T-helper 22 cell (primary cell): Measurements from ENCODE around the gene INPP5A.
"Not testable (repeated sequence)": the region's sequence is repeated elsewhere in the genome, so short reads cannot be mapped to it uniquely, and the experiment has no call there.

ENCODE experiments used
- DNase-seq: peaks from one replicate; pipeline ENCODE4 v3.0.0-alpha.2; 2020; ENCODE audit warnings: low read depth

The INPP5A gene

DNA sequence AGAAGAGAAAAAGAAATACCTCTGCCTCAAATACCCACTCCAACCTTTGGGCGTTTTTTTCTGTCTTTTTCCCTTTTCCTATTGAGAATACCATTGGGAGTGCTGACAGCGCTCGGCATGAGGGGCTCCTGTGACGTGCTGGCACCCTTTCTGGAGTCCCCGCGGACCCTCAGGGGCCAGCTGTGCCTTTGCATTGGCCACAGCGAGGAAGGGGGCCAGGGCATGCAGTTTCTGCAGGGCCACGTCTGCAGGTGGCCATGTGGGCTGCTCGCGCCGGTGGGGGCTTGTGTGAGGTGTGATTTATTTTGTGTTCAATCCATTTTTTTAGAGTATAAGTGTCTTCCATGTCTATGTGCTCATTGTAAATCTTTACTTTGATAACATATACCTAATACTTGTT lies 57.4 kb downstream of the INPP5A start:
- DNase-seq, result no peak

DNA sequence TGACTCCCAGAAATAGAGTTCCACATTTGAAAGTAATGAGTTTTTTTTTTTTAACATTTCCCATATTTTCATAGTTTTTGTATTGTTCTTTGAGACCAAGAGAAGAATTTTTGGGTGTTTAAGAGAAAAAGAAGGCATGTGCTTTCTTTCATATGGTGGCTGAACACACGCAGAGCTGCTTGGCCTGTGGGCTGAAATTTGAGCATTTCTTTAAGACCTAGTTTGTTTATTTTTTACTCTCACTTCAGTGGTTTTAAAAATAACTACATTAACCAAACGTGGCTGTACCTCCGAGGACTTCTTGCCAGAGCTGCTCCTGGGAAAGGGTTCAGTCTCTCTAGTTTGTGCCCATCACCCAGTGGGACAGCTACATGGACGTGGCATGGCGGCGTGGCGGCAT lies 58.3 kb downstream of the INPP5A start:
- no peak for DNase-seq

GRCh38 chr10:132596742-132597279 lies 59.2 kb downstream of the INPP5A start:
- no peak for DNase-seq

DNA sequence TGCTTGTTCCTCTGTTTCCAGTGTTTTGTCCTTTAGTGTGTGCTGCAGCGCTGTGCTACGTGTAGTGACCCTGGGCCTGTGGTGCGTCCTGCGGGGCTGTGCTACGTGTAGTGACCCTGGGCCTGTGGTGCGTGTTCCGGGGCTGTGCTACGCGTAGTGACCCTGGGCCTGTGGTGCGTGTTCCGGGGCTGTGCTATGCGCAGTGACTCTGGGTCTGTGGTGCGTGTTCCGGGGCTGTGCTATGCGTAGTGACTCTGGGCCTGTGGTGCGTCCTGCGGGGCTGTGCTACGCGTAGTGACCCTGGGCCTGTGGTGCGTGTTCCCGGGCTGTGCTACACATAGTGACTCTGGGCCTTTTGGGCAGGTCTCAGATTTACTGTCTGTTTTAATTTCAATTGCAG lies 60.1 kb downstream of the INPP5A start:
- DNase-seq, result no peak

- not testable (repeated sequence) for DNase-seq
Observed at GRCh38 chr10:132599023-132599618, 61.5 kb downstream of the INPP5A start.

DNA sequence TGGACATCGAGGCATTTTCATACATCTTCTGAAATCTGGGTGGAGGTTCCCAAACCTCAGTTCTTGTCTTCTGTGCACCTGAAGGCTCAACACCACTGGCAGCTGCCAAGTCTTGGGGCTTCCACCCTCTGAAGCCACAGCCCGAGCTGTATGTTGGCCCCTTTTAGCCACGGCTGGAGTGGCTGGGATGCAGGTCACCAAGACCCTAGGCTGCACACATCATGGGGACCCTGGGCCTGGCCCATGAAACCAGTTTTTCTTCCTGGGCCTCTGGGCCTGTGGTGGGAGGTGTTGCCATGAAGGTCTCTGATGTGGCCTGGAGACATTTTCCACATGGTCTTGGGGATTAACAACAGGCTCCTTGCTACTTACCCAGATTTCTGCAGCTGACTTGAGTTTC lies 62.1 kb downstream of the INPP5A start:
- DNase-seq, result no peak

- no peak for DNase-seq
Observed at GRCh38 chr10:132600416-132600815, 62.8 kb downstream of the INPP5A start.

- no peak for DNase-seq
Observed at GRCh38 chr10:132601567-132601966, 64.0 kb downstream of the INPP5A start.

DNA sequence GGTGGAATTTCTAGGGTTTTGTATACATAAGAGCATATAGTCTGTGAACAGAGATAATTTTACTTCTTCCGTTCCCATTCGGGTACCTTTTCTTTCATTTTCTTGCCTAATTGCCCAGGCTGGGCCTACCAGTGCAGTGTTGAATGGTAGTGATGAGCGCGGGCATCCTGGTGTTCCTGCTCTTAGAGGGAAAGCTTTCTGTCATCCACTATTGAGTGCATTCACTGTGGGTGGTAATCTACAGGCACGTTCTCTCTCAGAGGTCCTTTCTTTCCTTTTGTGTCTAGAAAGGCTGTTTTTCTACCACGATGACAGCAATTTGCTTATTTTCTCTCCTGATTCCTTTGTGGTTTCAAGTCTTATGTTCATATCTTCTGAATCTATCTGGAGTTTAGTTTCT lies 65.0 kb downstream of the INPP5A start:
- DNase-seq, result no peak

DNA sequence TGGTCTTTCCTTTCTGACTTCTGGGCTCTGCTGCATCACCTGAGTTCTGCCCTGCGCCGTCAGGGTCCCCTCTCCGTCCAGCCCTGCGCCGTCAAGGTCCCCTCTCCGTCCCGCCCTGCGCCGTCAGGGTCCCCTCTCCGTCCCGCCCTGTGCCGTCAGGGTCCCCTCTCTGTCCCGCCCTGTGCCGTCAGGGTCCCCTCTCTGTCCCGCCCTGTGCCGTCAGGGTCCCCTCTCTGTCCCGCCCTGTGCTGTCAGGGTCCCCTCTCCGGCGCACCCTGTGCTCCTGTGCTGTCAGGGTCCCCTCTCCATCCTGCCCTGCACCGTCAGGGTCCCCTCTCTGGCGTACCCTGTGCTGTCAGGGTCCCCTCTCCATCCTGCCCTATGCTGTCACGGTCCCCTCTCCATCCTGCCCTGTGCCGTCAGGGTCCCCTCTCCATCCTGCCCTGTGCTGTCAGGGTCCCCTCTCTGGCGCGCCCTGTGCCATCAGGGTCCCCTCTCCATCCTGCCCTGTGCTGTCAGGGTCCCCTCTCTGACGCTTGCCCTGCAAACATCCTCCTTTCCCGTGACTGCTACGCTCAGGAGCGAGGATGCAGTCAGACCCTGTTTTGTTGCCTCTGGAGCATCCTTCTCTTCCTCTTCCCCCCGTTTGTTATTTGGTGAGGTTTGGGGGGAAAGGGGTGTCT lies 66.4 kb downstream of the INPP5A start:
- no peak for DNase-seq

DNA sequence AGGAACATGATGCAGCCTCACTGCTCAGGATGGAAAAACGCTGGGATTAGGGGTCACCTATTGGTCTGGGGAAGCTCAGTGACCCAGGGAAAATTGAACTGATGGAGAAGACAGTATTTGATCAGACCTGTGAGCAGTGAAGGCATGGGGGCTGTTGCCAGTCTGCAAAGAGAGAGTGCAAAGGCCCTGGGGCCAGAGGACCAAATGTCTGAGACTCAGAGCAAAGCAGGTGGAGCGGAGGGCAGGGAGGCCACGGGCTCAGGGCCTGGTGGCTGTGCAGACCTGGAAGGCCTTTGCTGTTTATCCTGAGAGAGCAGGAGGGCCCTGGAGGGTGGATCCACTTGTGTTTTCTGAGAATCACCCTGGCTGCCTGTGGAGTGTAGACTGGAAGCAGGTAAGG lies 67.1 kb downstream of the INPP5A start:
- DNase-seq, result no peak

DNA sequence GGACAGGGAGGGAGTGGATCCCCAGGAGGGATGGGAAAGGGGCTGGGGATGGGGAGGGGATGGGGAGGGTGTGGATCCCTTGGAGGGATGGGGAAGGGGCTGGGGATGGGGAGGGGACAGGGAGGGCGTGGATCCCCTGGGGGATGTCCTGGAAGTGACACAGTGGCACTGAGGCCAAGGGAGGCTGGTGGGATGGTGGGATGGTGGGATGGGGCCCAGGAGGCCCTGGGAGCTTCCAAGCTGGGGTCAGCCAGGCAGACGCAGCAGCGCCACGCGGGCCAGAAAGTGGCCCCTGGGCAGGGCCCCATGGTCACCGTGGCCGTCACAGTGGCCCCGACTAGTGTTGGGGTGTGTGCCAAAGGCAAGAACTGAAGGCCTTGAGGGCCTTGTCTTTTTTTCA lies 67.8 kb downstream of the INPP5A start:
- DNase-seq, result no peak

GRCh38 chr10:132606031-132606491 lies 68.5 kb downstream of the INPP5A start:
- DNase-seq, result no peak

DNA sequence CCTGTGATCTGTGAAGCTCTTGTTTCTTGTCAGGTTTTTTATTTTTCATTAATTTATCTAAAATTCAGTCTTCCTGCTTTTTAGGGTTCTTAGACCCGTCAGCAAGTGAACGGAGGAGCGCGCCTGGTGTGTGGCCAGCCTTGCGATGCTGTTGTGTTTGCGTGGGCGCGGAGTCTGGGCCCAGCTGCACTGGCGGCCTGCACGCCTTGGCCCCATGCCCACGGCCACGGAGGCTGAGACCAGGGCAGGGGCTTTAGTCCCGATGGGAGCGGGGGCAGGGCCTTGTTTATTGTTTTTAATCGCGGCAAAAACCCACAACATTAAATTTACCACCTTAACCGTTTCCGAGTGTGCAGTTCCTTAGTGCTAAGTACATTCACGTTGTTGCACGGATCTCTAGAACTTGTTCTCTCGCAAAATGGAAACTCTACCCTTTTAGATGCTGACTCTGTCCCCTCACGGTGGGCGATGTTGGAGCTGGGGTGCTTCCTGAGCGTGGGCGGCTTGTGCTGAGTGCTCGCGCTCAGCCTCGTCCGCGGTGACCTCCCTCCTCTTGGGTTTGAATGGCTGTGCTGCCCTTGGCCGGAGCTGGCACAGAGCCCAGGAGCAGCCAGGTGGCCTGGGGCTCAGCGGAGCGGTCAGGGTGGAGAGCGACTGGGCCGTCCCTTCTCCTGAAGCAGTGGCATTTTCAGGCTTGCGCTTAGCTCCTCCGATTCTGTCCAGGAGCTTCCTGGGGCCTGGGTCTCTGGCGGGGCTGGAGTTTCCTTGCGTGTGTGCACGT lies 69.1 kb downstream of the INPP5A start:
- no peak for DNase-seq

DNA sequence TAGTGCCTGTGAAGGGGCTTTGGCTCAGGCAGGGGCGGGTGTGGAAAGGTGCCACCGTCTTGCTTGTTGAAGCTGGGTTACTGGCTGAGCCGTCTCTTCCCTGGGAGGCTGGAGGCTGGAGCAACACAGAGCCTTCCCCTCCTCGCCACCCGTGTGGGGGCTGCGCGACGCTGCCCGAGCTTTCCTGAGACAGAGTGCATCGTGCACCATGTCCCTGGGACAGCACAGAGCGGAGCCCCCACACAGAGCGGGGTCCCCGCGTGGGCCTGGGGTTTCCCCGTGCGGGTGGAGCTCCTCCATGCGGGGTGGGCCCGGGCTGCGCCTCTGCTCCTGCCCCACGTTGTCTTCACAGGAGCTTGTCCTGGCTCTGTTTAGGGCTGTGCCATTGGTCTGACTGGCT lies 69.9 kb downstream of the INPP5A start:
- no peak for DNase-seq

DNA sequence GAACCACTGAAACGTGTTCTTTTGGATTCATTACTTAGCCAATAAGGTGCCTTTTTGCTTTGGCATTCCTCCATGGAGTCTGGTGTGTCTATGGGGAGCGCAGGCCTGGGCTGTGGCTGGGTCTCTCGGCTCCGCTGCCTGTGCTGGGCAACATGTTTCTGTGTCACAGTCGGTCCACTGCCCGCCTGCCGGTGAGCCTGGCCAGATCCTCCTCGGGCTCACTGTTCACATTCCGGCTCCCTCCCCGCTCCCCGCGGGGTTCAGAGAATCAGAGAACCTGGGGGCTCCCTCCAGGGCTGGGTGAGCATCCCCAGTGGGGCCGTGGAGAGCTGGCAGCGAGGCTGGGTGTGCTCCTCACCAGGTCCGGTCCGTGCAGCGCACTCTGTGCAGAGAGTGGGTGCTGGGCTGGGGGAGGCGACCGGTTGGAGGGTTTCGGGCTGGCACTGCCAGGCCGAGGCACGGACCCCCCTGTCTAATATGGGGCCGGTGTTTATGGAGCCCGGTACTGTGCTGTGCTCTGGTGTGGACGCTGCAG lies 70.4 kb downstream of the INPP5A start:
- DNase-seq, result no peak

DNA sequence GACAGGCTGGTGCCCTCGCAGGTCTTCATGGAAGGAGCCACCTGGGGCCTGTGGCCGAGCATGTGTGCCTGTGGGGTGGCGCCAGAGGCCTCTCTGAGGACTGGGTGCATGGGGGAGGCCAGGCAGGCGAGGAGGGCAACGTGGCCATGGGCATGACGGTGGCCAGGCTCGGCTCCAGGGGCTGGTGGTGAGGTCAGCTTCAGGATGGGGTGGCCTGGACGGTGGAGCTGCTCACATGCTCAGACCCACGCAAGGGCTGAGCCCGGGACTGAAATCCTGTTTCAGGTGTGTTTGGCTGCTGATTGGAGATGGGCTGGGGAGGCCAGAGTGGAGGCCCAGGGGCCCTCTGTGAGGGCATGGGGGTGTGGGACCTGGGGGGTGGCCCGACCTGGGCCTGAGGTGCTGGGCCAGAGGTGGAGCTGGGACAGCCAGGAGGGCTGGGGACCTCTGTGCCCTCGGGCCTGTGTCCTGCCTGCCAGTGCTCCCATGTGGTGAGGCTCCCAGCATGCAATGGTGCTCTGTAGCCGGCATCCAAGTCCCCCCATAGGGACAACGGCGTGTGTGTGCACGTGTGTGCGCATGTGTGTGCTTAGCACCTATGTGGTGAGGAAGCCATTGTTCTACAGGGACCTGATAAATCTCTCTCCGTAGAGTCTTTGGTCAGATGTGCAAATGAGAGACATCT lies 71.1 kb downstream of the INPP5A start:
- DNase-seq, result no peak

DNA sequence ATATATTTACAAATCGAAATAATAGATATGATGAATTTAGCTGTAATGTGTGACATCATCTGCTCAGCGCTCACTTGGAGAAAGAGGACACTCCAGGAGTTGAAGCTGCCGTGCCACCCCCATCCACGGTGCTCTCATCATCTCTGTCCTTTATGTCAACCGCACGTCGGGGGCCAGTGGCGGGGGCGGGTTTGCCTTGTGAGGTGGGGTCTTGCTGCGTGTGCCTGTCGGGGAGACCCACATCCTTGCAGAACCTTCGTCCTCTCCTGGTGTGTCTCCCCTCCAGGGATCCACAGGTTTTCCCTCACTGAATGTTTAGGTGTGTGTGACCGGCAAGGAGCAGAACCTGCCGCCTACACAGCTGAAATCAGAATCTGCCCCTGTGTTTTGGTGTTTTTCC lies 71.6 kb downstream of the INPP5A start:
- DNase-seq, result no peak

GRCh38 chr10:132610071-132610701 lies 72.6 kb downstream of the INPP5A start:
- DNase-seq, result no peak

- no peak for DNase-seq
Observed at GRCh38 chr10:132611026-132611910, 73.7 kb downstream of the INPP5A start.

GRCh38 chr10:132611986-132612385 lies 74.4 kb downstream of the INPP5A start:
- DNase-seq, result no peak
